Pancreas (tissue), 10 donors: ENCODE measurements around the gene ANKRD29. TPM values are rescaled to one million over a fixed set of nuclear protein-coding genes. Genes with fewer than 3 reads are reported as not detected.

Source experiments
- ATAC-seq, 4 donors: fragments of 200-7000 bp; cut with Tn5 transposase; one replicate each; pipeline versions ENCODE4 v1.8.0 to v1.9.1; 2020; ENCODE audit warnings: mild to moderate bottlenecking in 4 of 4, moderate library complexity in 4 of 4
- DNase-seq, 6 donors: peaks; one replicate each; pipeline ENCODE4 v3.0.0-alpha.2; 2020
- FAIRE-seq: peaks from 2 replicates; lab custom pipeline; 2012; peaks lifted over from hg19 to GRCh38; lab: Jason Lieb, UNC
- H3K27ac ChIP-seq, 4 donors: fragments of 200-600 bp; sonication (generic); 1 replicate in 3 of 4; 2 replicates in 1 of 4; pipeline versions ENCODE4 v1.5.0 to v1.8.0; 2020
- H3K27me3 ChIP-seq, 4 donors: fragments of 200-600 bp; one replicate each; pipeline ENCODE4 v1.8.0; 2021
- H3K36me3 ChIP-seq, 3 donors: fragments of 200-600 bp; sonication (generic) in 1 of 3; one replicate each; pipeline versions ENCODE4 v1.5.0 to v1.8.0; 2020 to 2021
- H3K4me1 ChIP-seq, 3 donors: fragments of 200-600 bp; one replicate each; pipeline ENCODE4 v1.8.0; 2021
- H3K4me3 ChIP-seq, 4 donors: fragments of 200-600 bp; sonication (generic) in 2 of 4; one replicate each; pipeline versions ENCODE4 v1.5.0 to v1.8.0; 2020 to 2021
- H3K9me3 ChIP-seq, 4 donors: fragments of 200-600 bp; one replicate each; pipeline ENCODE4 v1.8.0; 2021
- CTCF ChIP-seq, 4 donors: fragments of 200-600 bp; sonication (generic) in 3 of 4; IDR thresholded peaks; one replicate each; pipeline versions ENCODE4 v1.5.0 to v1.8.0; 2021; ENCODE audit warnings: antibody characterized with exemption in 4 of 4
- WGBS, 2 donors: extraction: QIAGEN DNeasy Blood & Tissue Kit; methylation state at CpG; one replicate each; pipeline ENCODE4 v1.1.7; 2013; 5-methylcytosine and 5-hydroxymethylcytosine counted together
- intact Hi-C, 3 donors: fragments of 100-400 bp; cut with DNase I; formaldehyde crosslinking; loops; one replicate each; pipeline versions ENCODE4 v1.11.1 to v1.14.2; 2022
- polyA plus RNA-seq, 2 donors: library from polyadenylated mRNA; stranded (reverse); fragments of 200-250 nt; gene quantifications; one replicate each; pipeline ENCODE4 v1.2.3, GENCODE V29; 2013
- total RNA-seq, 6 donors: library from RNA; stranded (reverse); fragmentation: NEBNext Ultra II Directional in 4 of 6; extraction: Animal tissue kit (Norgen Biotek cat#: 25700) in 4 of 6; gene quantifications; one replicate each; pipeline versions ENCODE4 v1.2.1 to v1.2.4, GENCODE V29; 2021 to 2023
- donor health status: healthy with polysubstance abuse.
- donor health status: DM: no; HTN: no; CAD: no; lungs with moderate emphysema.
- donor health status: DM: no; HTN: no; CAD: no.
- donor health status: control.
- donor health status: control.
- donor health status: Bipolar disorder and iron deficiency.
- donor health status: DM: yes; HTN: yes; CAD: no.
- donor health status: DM: no; HTN: no; CAD: no.
- donor health status: DM: no; HTN: no; CAD: no.
- donor health status: DM: yes; HTN: yes; CAD: no.

ANKRD29 gene
- total and polyA plus RNA-seq, 8 donors, result 0.24 to 2.0 (median 0.65) TPM

GRCh38 chr18:23588836-23589560 is 73.7 kb downstream of the ANKRD29 start:
- H3K4me1 ChIP-seq, result peaks cover 0 to 9% (median 0%) of the 10 kb centered on the region in 3 donors
- H3K36me3 ChIP-seq, result no peaks in the 10 kb centered on the region
- 77 to 86% methylated on average over 11 of the region's 11 CpGs for WGBS, 2 donors
- DNase-seq (no peak), FAIRE-seq (no peak), ATAC-seq (no peak)
- no peak overlapping the region for H3K27ac ChIP-seq
- H3K27me3 ChIP-seq, result no peaks in the 10 kb centered on the region
- H3K4me3 ChIP-seq, result no peak overlapping the region
- no peak for TF ChIP-seq CTCF (IDR thresholded peaks at IDR 0.05)
- no peaks in the 10 kb centered on the region for H3K9me3 ChIP-seq
- intact Hi-C loops, result loop anchor here in 1 of 3 donors (5.0 kb wide), 1 partner anchor 77 kb away; no protein-coding TSS in a partner anchor

GRCh38 chr18:23587220-23587642 is 75.5 kb downstream of the ANKRD29 start:
- peak overlapping the region; percentile 98 to 99 (median 99) for H3K27ac ChIP-seq
- DNase-seq (peak in 2 of 6 donors; percentile 6 to 19), ATAC-seq (no peak), FAIRE-seq (no peak)
- TF ChIP-seq CTCF (IDR thresholded peaks at IDR 0.05), result no peak
- peaks cover 0 to 15% (median 0%) of the 10 kb centered on the region in 3 donors for H3K4me1 ChIP-seq
- H3K27me3 ChIP-seq, result no peaks in the 10 kb centered on the region
- 23 to 26% methylated on average over 7 of the region's 7 CpGs for WGBS, 2 donors
- no peaks in the 10 kb centered on the region for H3K9me3 ChIP-seq
- peak overlapping the region in 3 of 4 donors; percentile 80 to 84 (median 83) for H3K4me3 ChIP-seq
- no peaks in the 10 kb centered on the region for H3K36me3 ChIP-seq
- intact Hi-C loops, result loop anchor here in 1 of 3 donors (5.0 kb wide), 1 partner anchor 75 kb away; no protein-coding TSS in a partner anchor

GRCh38 chr18:23586249-23587196 is 76.2 kb downstream of the ANKRD29 start, which contains the start of gene NPC1:
Gene NPC1, minus strand, starts transcription at chr18:23586506. Its CDS starts 163 bp downstream, at chr18:23586343.
- H3K4me3 ChIP-seq, result peak within 1 kb of the TSS; percentile 80 to 84 (median 83)
- intact Hi-C loops, result loop anchor here in 1 of 3 donors (5.0 kb wide), 1 partner anchor 74 kb away; no protein-coding TSS in a partner anchor
- peak; percentile 88 to 93 (median 92) for TF ChIP-seq CTCF (IDR thresholded peaks at IDR 0.05)
- no peaks in the 10 kb centered on the region for H3K36me3 ChIP-seq
- no peaks in the 10 kb centered on the region for H3K9me3 ChIP-seq
- no peak for FAIRE-seq
- no peaks in the 10 kb centered on the region for H3K27me3 ChIP-seq
- H3K27ac ChIP-seq, result peak within 1 kb of the TSS; percentile 98 to 99 (median 99)
- peak; percentile 95 to 98 (median 97) for ATAC-seq
- DNase-seq, result peak; percentile 93 to 97 (median 95)
- H3K4me1 ChIP-seq, result peaks cover 0 to 15% (median 0%) of the 10 kb centered on the region in 3 donors
- 0 to 1% methylated on average over 80 to 95 of the region's 95 CpGs for WGBS, 2 donors

GRCh38 chr18:23585897-23586248 is 76.8 kb downstream of the ANKRD29 start:
- H3K4me3 ChIP-seq, result peak overlapping the region; percentile 80 to 84 (median 83)
- DNase-seq (no peak), FAIRE-seq (no peak), ATAC-seq (no peak)
- no peak for TF ChIP-seq CTCF (IDR thresholded peaks at IDR 0.05)
- WGBS, 2 donors, result 0% methylated on average over 14 of the region's 14 CpGs
- H3K27me3 ChIP-seq, result no peaks in the 10 kb centered on the region
- no peaks in the 10 kb centered on the region for H3K9me3 ChIP-seq
- H3K4me1 ChIP-seq, result peaks cover 0 to 15% (median 0%) of the 10 kb centered on the region in 3 donors
- intact Hi-C loops, result loop anchor here in 1 of 3 donors (5.0 kb wide), 1 partner anchor 74 kb away; no protein-coding TSS in a partner anchor
- no peaks in the 10 kb centered on the region for H3K36me3 ChIP-seq
- H3K27ac ChIP-seq, result peak overlapping the region; percentile 98 to 99 (median 99)
